OCI-LY1 (cell line): ENCODE measurements around the gene MAP4K4.

ENCODE experiments used
- EZH2 ChIP-seq: fragments of 200-600 bp; sonication (generic), shearing (Covaris generic); IDR thresholded peaks from 2 replicates; pipeline ENCODE4 v1.8.0; 2017; ENCODE audit warnings: borderline replicate concordance, mixed run types, mild to moderate bottlenecking, antibody characterized with exemption, low read length, moderate library complexity, mixed read lengths
- TF ChIP-seq, protein P1 (sequence below): fragments of 200-600 bp; sonication (generic), shearing (Covaris generic); IDR thresholded peaks from 2 replicates; pipeline ENCODE4 v1.5.1; 2017; ENCODE audit warnings: mild to moderate bottlenecking, antibody characterized with exemption, low read length, moderate library complexity, mixed read lengths

DNA sequence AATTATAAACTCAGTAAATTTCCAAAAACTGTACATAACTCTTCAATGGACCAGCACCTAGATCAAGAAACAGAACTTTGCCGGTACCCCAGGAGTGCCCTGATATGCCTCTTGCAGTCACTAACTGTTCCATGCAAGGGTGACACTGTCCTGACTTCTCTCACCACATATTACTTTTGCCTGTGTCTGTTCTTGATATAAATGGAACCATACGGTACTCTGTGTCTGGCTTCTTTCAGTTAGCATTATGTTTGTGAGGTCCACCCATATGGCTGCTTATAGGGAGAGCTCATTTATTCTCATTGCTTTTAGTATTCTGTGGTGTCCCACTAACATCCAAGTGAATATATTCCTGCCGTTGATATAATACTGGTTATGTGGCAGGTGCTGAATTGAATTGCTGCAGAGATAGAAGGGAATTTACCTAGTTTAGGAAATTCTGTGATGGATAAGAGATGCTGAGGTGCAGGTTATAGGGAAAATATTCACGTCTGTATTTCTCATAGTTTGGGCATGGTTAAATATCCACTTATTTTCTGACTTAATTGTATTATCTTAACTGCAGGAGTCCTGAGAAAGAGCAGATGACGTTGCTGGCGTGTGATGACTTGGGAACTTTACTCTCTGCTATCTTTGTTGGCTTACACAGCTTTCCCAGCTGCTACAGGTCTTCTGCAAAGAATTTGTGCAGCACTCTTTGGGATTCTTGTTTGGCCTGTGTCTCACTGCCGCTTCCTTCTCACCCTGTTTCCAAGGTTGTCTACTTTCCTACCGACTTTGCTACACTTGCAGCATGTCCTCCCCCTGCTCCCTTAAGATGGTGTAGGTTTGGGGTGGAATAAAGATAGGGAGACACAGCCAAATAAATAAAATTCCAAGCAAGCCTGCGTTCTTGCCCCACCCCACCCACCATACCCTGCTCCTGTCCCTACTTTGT, 107.9 kb downstream of the MAP4K4 start:
- TF ChIP-seq, protein P1, sequence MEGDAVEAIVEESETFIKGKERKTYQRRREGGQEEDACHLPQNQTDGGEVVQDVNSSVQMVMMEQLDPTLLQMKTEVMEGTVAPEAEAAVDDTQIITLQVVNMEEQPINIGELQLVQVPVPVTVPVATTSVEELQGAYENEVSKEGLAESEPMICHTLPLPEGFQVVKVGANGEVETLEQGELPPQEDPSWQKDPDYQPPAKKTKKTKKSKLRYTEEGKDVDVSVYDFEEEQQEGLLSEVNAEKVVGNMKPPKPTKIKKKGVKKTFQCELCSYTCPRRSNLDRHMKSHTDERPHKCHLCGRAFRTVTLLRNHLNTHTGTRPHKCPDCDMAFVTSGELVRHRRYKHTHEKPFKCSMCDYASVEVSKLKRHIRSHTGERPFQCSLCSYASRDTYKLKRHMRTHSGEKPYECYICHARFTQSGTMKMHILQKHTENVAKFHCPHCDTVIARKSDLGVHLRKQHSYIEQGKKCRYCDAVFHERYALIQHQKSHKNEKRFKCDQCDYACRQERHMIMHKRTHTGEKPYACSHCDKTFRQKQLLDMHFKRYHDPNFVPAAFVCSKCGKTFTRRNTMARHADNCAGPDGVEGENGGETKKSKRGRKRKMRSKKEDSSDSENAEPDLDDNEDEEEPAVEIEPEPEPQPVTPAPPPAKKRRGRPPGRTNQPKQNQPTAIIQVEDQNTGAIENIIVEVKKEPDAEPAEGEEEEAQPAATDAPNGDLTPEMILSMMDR, result no peak
- TF ChIP-seq EZH2, result no peak
